H9 (cell line): Measurements from ENCODE around the gene MLIP. TPM values are rescaled to one million over a fixed set of nuclear protein-coding genes. Genes with fewer than 3 reads are reported as not detected.

Source experiments
- DNase-seq: peaks from one replicate; pipeline ENCODE4 v3.0.0-alpha.2; 2017
- H2AFZ ChIP-seq: one replicate; pipeline ENCODE4 v1.6.1; 2013; ENCODE audit warnings: mild to moderate bottlenecking, low read length, control low read depth, moderate library complexity
- H2AK5ac ChIP-seq: 2 replicates; pipeline ENCODE4 v1.6.1; 2013; ENCODE audit warnings: low read length, control low read depth, mixed read lengths; ENCODE audit not compliant: insufficient read length
- H2BK120ac ChIP-seq: one replicate; pipeline ENCODE4 v1.6.1; 2013; ENCODE audit warnings: low read depth, mild to moderate bottlenecking, low read length, control low read depth, inconsistent platforms; ENCODE audit not compliant: poor library complexity, severe bottlenecking
- H2BK12ac ChIP-seq: 2 replicates; pipeline ENCODE4 v1.6.1; 2013; ENCODE audit warnings: low read length, control low read depth, mixed read lengths, low read depth; ENCODE audit not compliant: insufficient read length
- H2BK15ac ChIP-seq: 2 replicates; pipeline ENCODE4 v1.6.1; 2013; ENCODE audit warnings: low read depth, low read length, control low read depth
- H2BK20ac ChIP-seq: one replicate; pipeline ENCODE4 v1.6.1; 2013; ENCODE audit warnings: low read depth, mild to moderate bottlenecking, low read length, control low read depth, inconsistent platforms; ENCODE audit not compliant: poor library complexity, severe bottlenecking
- H2BK5ac ChIP-seq: 2 replicates; pipeline ENCODE4 v1.6.1; 2013; ENCODE audit warnings: low read length, control low read depth, mixed read lengths; ENCODE audit not compliant: insufficient read length
- H3K14ac ChIP-seq: 2 replicates; pipeline ENCODE4 v1.6.1; 2013; ENCODE audit warnings: low read length, control low read depth; ENCODE audit not compliant: insufficient read depth
- H3K18ac ChIP-seq: 2 replicates; pipeline ENCODE4 v1.6.1; 2013; ENCODE audit warnings: low read depth, mild to moderate bottlenecking, mixed read lengths, low read length, control low read depth; ENCODE audit not compliant: insufficient read length
- H3K23ac ChIP-seq: 2 replicates; pipeline ENCODE4 v1.6.1; 2013; ENCODE audit warnings: low read length, control low read depth, mixed read lengths, low read depth; ENCODE audit not compliant: insufficient read length
- H3K23me2 ChIP-seq: 2 replicates; pipeline ENCODE4 v1.6.1; 2013; ENCODE audit warnings: low read depth, mild to moderate bottlenecking, mixed read lengths, low read length, control low read depth; ENCODE audit not compliant: insufficient read length, poor library complexity, severe bottlenecking
- H3K27ac ChIP-seq: 2 replicates; pipeline ENCODE4 v1.5.1; 2013; ENCODE audit warnings: low read length, control low read depth, mixed read lengths, low read depth; ENCODE audit not compliant: insufficient read length
- H3K27me3 ChIP-seq: 2 replicates; pipeline ENCODE4 v1.6.1; 2013; ENCODE audit warnings: low read length, control low read depth, inconsistent platforms; ENCODE audit not compliant: insufficient read depth
- H3K4ac ChIP-seq: 2 replicates; pipeline ENCODE4 v1.6.1; 2013; ENCODE audit warnings: low read depth, mild to moderate bottlenecking, control low read depth, inconsistent platforms, low read length, moderate library complexity
- H3K4me1 ChIP-seq: 2 replicates; pipeline ENCODE4 v1.6.1; 2013; ENCODE audit warnings: low read length, control low read depth, inconsistent platforms; ENCODE audit not compliant: insufficient read depth
- H3K4me2 ChIP-seq: 2 replicates; pipeline ENCODE4 v1.6.1; 2013; ENCODE audit warnings: low read length, control low read depth, mixed read lengths; ENCODE audit not compliant: insufficient read length, insufficient read depth
- H3K56ac ChIP-seq: 2 replicates; pipeline ENCODE4 v1.6.1; 2013; ENCODE audit warnings: low read depth, mild to moderate bottlenecking, mixed read lengths, low read length, control low read depth; ENCODE audit not compliant: insufficient read length
- H3K79me1 ChIP-seq: 2 replicates; pipeline ENCODE4 v1.6.1; 2013; ENCODE audit warnings: low read depth, mild to moderate bottlenecking, moderate library complexity, low read length, control low read depth, inconsistent platforms; ENCODE audit not compliant: insufficient read depth, poor library complexity, severe bottlenecking
- H3K79me2 ChIP-seq: 2 replicates; pipeline ENCODE4 v1.6.1; 2013; ENCODE audit warnings: low read length, control low read depth, inconsistent platforms; ENCODE audit not compliant: insufficient read depth
- H3K9ac ChIP-seq: 2 replicates; pipeline ENCODE4 v1.6.1; 2013; ENCODE audit warnings: low read length, control low read depth, mixed read lengths; ENCODE audit not compliant: insufficient read length; ENCODE audit errors: extremely low read depth
- H3K9me3 ChIP-seq: one replicate; pipeline ENCODE4 v1.6.1; 2013; ENCODE audit warnings: low read depth, low read length, inconsistent platforms; ENCODE audit not compliant: control insufficient read depth
- H3T11ph ChIP-seq: one replicate; pipeline ENCODE4 v1.6.1; 2013; ENCODE audit warnings: mild to moderate bottlenecking, low read length, control low read depth, inconsistent platforms
- H4K20me1 ChIP-seq: one replicate; pipeline ENCODE4 v1.6.1; 2013; ENCODE audit not compliant: control insufficient read depth, insufficient read length, insufficient read depth
- H4K5ac ChIP-seq: 2 replicates; pipeline ENCODE4 v1.6.1; 2013; ENCODE audit warnings: low read depth, mild to moderate bottlenecking, mixed read lengths, low read length, control low read depth; ENCODE audit not compliant: insufficient read length
- H4K8ac ChIP-seq: replicated peaks from 2 replicates; pipeline ENCODE4 v1.6.1; 2013; ENCODE audit warnings: low read length, control low read depth, mixed read lengths, low read depth; ENCODE audit not compliant: insufficient read length
- H4K91ac ChIP-seq: 2 replicates; pipeline ENCODE4 v1.6.1; 2013; ENCODE audit warnings: low read depth, mild to moderate bottlenecking, moderate library complexity, mixed read lengths, low read length, control low read depth; ENCODE audit not compliant: insufficient read length
- H3K27ac Mint-ChIP-seq, 3 experiments: 2 replicates in 2 of 3; 3 replicates in 1 of 3; pipeline ENCODE4 v1.8.0; 2020 to 2021; ENCODE audit warnings: mixed read lengths in 3 of 3, mild to moderate bottlenecking in 1 of 3, moderate library complexity in 1 of 3
- H3K27me3 Mint-ChIP-seq: 2 replicates; pipeline ENCODE4 v1.8.0; 2021; ENCODE audit warnings: low read depth, mild to moderate bottlenecking, moderate library complexity, mixed read lengths
- H3K36me3 Mint-ChIP-seq, 3 experiments: 2 replicates in 2 of 3; 3 replicates in 1 of 3; pipeline ENCODE4 v1.8.0; 2020 to 2021; ENCODE audit warnings: low read depth in 3 of 3, mixed read lengths in 3 of 3; ENCODE audit not compliant: insufficient read depth in 1 of 3
- H3K4me1 Mint-ChIP-seq, 2 experiments: 2 replicates each; pipeline ENCODE4 v1.8.0; 2020; ENCODE audit warnings: mixed read lengths in 2 of 2
- H3K4me3 Mint-ChIP-seq, 2 experiments: 2 replicates in 1 of 2; 3 replicates in 1 of 2; pipeline ENCODE4 v1.8.0; 2020 to 2021; ENCODE audit warnings: mild to moderate bottlenecking in 2 of 2, mixed read lengths in 2 of 2, moderate library complexity in 1 of 2
- H3K9me3 Mint-ChIP-seq, 2 experiments: 2 replicates in 1 of 2; 3 replicates in 1 of 2; pipeline ENCODE4 v1.8.0; 2020; ENCODE audit warnings: mild to moderate bottlenecking in 2 of 2, mixed read lengths in 2 of 2, moderate library complexity in 1 of 2
- CTCF ChIP-seq: fragments of 200-600 bp; sonication (generic); conservative IDR thresholded peaks from 3 replicates; pipeline ENCODE4 v1.8.0; 2021; ENCODE audit warnings: antibody characterized with exemption, mild to moderate bottlenecking
- WGBS: extraction: QIAGEN DNeasy Blood & Tissue Kit; methylation state at CpG from one replicate; pipeline ENCODE4 v1.1.7; 2013; ENCODE audit warnings: missing lambda C conversion rate, low lambda C conversion rate, mixed read lengths; ENCODE audit not compliant: insufficient read length; ENCODE audit errors: extremely low coverage; 5-methylcytosine and 5-hydroxymethylcytosine counted together
- total RNA-seq: library from RNA; stranded (reverse); gene quantifications from 2 replicates; pipeline ENCODE4 v1.2.1, GENCODE V29; 2021

MLIP gene
- total RNA-seq, 1 experiment from 2014 or later, result not detected

- Mint-ChIP-seq H3K27ac (no peak overlapping the region), H3K9me3 (peaks cover 0 to 3% of the 10 kb centered on the region in 2 experiments; a peak in 1 of 5 replicates), H3K27me3 (no peaks in the 10 kb centered on the region), H3K36me3 (no peaks in the 10 kb centered on the region; a peak in 1 of 7 replicates), H3K4me3 (no peak overlapping the region), H3K4me1 (peaks cover 4% of the 10 kb centered on the region in 2 experiments)
- Histone ChIP-seq H2BK5ac (no peak overlapping the region), H2AK5ac (no peak overlapping the region), H4K8ac (no peak overlapping the region), H4K20me1 (no peaks in the 10 kb centered on the region), H2BK20ac (no peak overlapping the region), H3K79me2 (no peaks in the 10 kb centered on the region), H3K79me1 (no peaks in the 10 kb centered on the region), H2AFZ (no peak overlapping the region), H3K23me2 (no peaks in the 10 kb centered on the region), H4K91ac (no peak overlapping the region), H3K9me3 (no peaks in the 10 kb centered on the region), H3K18ac (no peak overlapping the region), H4K5ac (no peak overlapping the region), H3K4me1 (no peaks in the 10 kb centered on the region), H3K27me3 (no peaks in the 10 kb centered on the region), H2BK15ac (no peak overlapping the region), H3K9ac (no peak overlapping the region), H3K27ac (no peak overlapping the region), H3K56ac (no peak overlapping the region), H3K4me2 (no peak overlapping the region), H3K4ac (no peak overlapping the region), H3K14ac (no peak overlapping the region), H2BK12ac (no peak overlapping the region), H3K23ac (no peak overlapping the region), H2BK120ac (no peak overlapping the region), H3T11ph (no peak overlapping the region)
- no peak for TF ChIP-seq CTCF
- no peak for DNase-seq
- WGBS, result no CpG with 5 or more reads among the region's 2 CpGs
These were observed 6.9 kb downstream of the MLIP start for GRCh38 chr6:54118117-54118516.
